ENCODE results near the gene EXOG. TPM values are rescaled to one million over a fixed set of nuclear protein-coding genes. Genes with fewer than 3 reads are reported as not detected.

The EXOG gene
- total and polyA plus RNA-seq, 2 donors (not counting 1 experiment from before 2014, with no cell fraction given): 14.2 to 16.4 TPM

- no peak overlapping the region for H3K9ac ChIP-seq (ENCODE audit: insufficient read depth, low read length)
- H3K4me3 ChIP-seq (replicated peaks in 1 of 4; ENCODE audit: control extremely low read depth in 1 of 4, insufficient read depth in 1 of 4, low read depth in 3 of 4, low read length in 4 of 4): no peak overlapping the region
- H3K27ac ChIP-seq (ENCODE audit: insufficient read depth, low read length): no peak overlapping the region
- TF ChIP-seq CTCF (conservative IDR thresholded peaks at IDR 0.05 in 1 of 2, IDR thresholded peaks at IDR 0.05 in 1 of 2; ENCODE audit: low read depth in 1 of 2, low read length in 2 of 2): no peak
- no peak for TF ChIP-seq EZH2 (IDR thresholded peaks at IDR 0.05; ENCODE audit: low read length, missing control alignments)
- DNase-seq (ENCODE audit: low read depth in 2 of 2): no peak
- H3K79me2 ChIP-seq (ENCODE audit: control insufficient read depth, insufficient read depth, low read length): no peaks in the 10 kb centered on the region
- H3K4me1 ChIP-seq (ENCODE audit: control insufficient read depth, extremely low read depth, insufficient read depth, low read length): no peaks in the 10 kb centered on the region
- H4K20me1 ChIP-seq (ENCODE audit: control insufficient read depth, extremely low read depth, insufficient read depth, low read length): no peaks in the 10 kb centered on the region
- H3K27me3 ChIP-seq (ENCODE audit: control insufficient read depth, insufficient read depth, low read length): no peaks in the 10 kb centered on the region
- no peaks in the 10 kb centered on the region for H3K36me3 ChIP-seq (ENCODE audit: control insufficient read depth, insufficient read depth, low read length)
- no peak overlapping the region for H3K4me2 ChIP-seq (ENCODE audit: extremely low read depth, insufficient read depth, low read length)
- no peak overlapping the region for H2AFZ ChIP-seq (ENCODE audit: low read length)
- no peaks in the 10 kb centered on the region for H3K9me3 ChIP-seq (ENCODE audit: control insufficient read depth, insufficient read depth, low read depth, low read length)
Measured at GRCh38 chr3:38558864-38559263, 62.7 kb downstream of the EXOG start.

GRCh38 chr3:38560284-38560683 is 64.1 kb downstream of the EXOG start:
- no peak overlapping the region for H3K9ac ChIP-seq (ENCODE audit: insufficient read depth, low read length)
- H3K4me3 ChIP-seq (replicated peaks in 1 of 4; ENCODE audit: control extremely low read depth in 1 of 4, insufficient read depth in 1 of 4, low read depth in 3 of 4, low read length in 4 of 4): no peak overlapping the region
- H3K36me3 ChIP-seq (ENCODE audit: control insufficient read depth, insufficient read depth, low read length): no peaks in the 10 kb centered on the region
- no peaks in the 10 kb centered on the region for H3K9me3 ChIP-seq (ENCODE audit: control insufficient read depth, insufficient read depth, low read depth, low read length)
- no peaks in the 10 kb centered on the region for H3K79me2 ChIP-seq (ENCODE audit: control insufficient read depth, insufficient read depth, low read length)
- no peak overlapping the region for H3K4me2 ChIP-seq (ENCODE audit: extremely low read depth, insufficient read depth, low read length)
- H4K20me1 ChIP-seq (ENCODE audit: control insufficient read depth, extremely low read depth, insufficient read depth, low read length): no peaks in the 10 kb centered on the region
- H3K4me1 ChIP-seq (ENCODE audit: control insufficient read depth, extremely low read depth, insufficient read depth, low read length): no peaks in the 10 kb centered on the region
- H3K27me3 ChIP-seq (ENCODE audit: control insufficient read depth, insufficient read depth, low read length): no peaks in the 10 kb centered on the region
- no peak for DNase-seq (ENCODE audit: low read depth in 2 of 2)
- no peak for TF ChIP-seq EZH2 (IDR thresholded peaks at IDR 0.05; ENCODE audit: low read length, missing control alignments)
- no peak overlapping the region for H2AFZ ChIP-seq (ENCODE audit: low read length)
- no peak overlapping the region for H3K27ac ChIP-seq (ENCODE audit: insufficient read depth, low read length)

- H3K27ac ChIP-seq (ENCODE audit: insufficient read depth, low read length): no peak overlapping the region
- H3K27me3 ChIP-seq (ENCODE audit: control insufficient read depth, insufficient read depth, low read length): no peaks in the 10 kb centered on the region
- DNase-seq (ENCODE audit: low read depth in 2 of 2): no peak
- no peak overlapping the region for H2AFZ ChIP-seq (ENCODE audit: low read length)
- no peaks in the 10 kb centered on the region for H4K20me1 ChIP-seq (ENCODE audit: control insufficient read depth, extremely low read depth, insufficient read depth, low read length)
- H3K9me3 ChIP-seq (ENCODE audit: control insufficient read depth, insufficient read depth, low read depth, low read length): no peaks in the 10 kb centered on the region
- no peak overlapping the region for H3K9ac ChIP-seq (ENCODE audit: insufficient read depth, low read length)
- no peaks in the 10 kb centered on the region for H3K79me2 ChIP-seq (ENCODE audit: control insufficient read depth, insufficient read depth, low read length)
- no peaks in the 10 kb centered on the region for H3K4me1 ChIP-seq (ENCODE audit: control insufficient read depth, extremely low read depth, insufficient read depth, low read length)
- no peaks in the 10 kb centered on the region for H3K36me3 ChIP-seq (ENCODE audit: control insufficient read depth, insufficient read depth, low read length)
- H3K4me2 ChIP-seq (ENCODE audit: extremely low read depth, insufficient read depth, low read length): no peak overlapping the region
- no peak overlapping the region for H3K4me3 ChIP-seq (replicated peaks in 1 of 4; ENCODE audit: control extremely low read depth in 1 of 4, insufficient read depth in 1 of 4, low read depth in 3 of 4, low read length in 4 of 4)
- TF ChIP-seq CTCF (conservative IDR thresholded peaks at IDR 0.05 in 1 of 2, IDR thresholded peaks at IDR 0.05 in 1 of 2; ENCODE audit: low read depth in 1 of 2, low read length in 2 of 2) (no peak), EZH2 (IDR thresholded peaks at IDR 0.05; ENCODE audit: low read length, missing control alignments) (no peak)
Measured at GRCh38 chr3:38560996-38561717, 65.0 kb downstream of the EXOG start.

Measured in fibroblast of lung (primary cell).